HepG2 (cell line): ENCODE results near the gene TEX19. TPM values are rescaled to one million over a fixed set of nuclear protein-coding genes. Genes with fewer than 3 reads are reported as not detected.

Experiments used
- CHCHD3 ChIP-seq: sonication (generic); formaldehyde crosslinking; IDR thresholded peaks from 2 replicates; pipeline ENCODE4 v1.8.0; 2022; ENCODE audit warnings: mild to moderate bottlenecking, missing genetic modification reagents, moderate library complexity
- DBP ChIP-seq: sonication (generic); formaldehyde crosslinking; IDR thresholded peaks from 2 replicates; pipeline ENCODE4 v1.4.0; 2020; ENCODE audit warnings: missing genetic modification reagents; ENCODE audit errors: not compliant biosample characterization
- ETV6 ChIP-seq: sonication (generic); formaldehyde crosslinking; conservative IDR thresholded peaks from 2 replicates; pipeline ENCODE4 v1.4.0; 2020; ENCODE audit warnings: missing genetic modification reagents
- GTF3A ChIP-seq: sonication (generic); formaldehyde crosslinking; conservative IDR thresholded peaks from 2 replicates; pipeline ENCODE4 v1.4.0; 2020; ENCODE audit warnings: mild to moderate bottlenecking, missing genetic modification reagents
- HDAC1 ChIP-seq: sonication (generic); formaldehyde crosslinking; IDR thresholded peaks from 2 replicates; pipeline ENCODE4 v1.5.1; 2020; ENCODE audit warnings: mild to moderate bottlenecking, missing genetic modification reagents
- KAT2B ChIP-seq: fragments of 150-350 bp; IDR thresholded peaks from 2 replicates; pipeline ENCODE4 v1.6.1; 2014; ENCODE audit warnings: low read depth, low read length, borderline replicate concordance
- SP5 ChIP-seq: IDR thresholded peaks from 2 replicates; pipeline ENCODE4 v1.6.1; 2016; ENCODE audit warnings: low read depth, borderline replicate concordance
- ZBTB4 ChIP-seq: sonication (generic); formaldehyde crosslinking; IDR thresholded peaks from 2 replicates; pipeline ENCODE4 v1.4.0; 2020; ENCODE audit warnings: missing genetic modification reagents, mild to moderate bottlenecking, borderline replicate concordance
- ZFP41 ChIP-seq: sonication (generic); formaldehyde crosslinking; IDR thresholded peaks from 2 replicates; pipeline ENCODE4 v1.4.0; 2020; ENCODE audit warnings: mild to moderate bottlenecking, missing genetic modification reagents, borderline replicate concordance
- ZNF121 ChIP-seq: sonication (generic); formaldehyde crosslinking; IDR thresholded peaks from 2 replicates; pipeline ENCODE4 v1.5.0; 2020; ENCODE audit warnings: mild to moderate bottlenecking, missing genetic modification reagents
- ZNF205 ChIP-seq: IDR thresholded peaks from 2 replicates; pipeline ENCODE4 v1.6.1; 2018; ENCODE audit warnings: missing biosample characterization, missing genetic modification reagents
- ZNF253 ChIP-seq: sonication (generic); formaldehyde crosslinking; IDR thresholded peaks from 2 replicates; pipeline ENCODE4 v1.8.0; 2022; ENCODE audit warnings: mild to moderate bottlenecking, missing genetic modification reagents, borderline replicate concordance
- ZNF274 ChIP-seq: sonication (generic); formaldehyde crosslinking; IDR thresholded peaks from 2 replicates; pipeline ENCODE4 v1.5.1; 2020; ENCODE audit warnings: mild to moderate bottlenecking, missing genetic modification reagents
- ZNF460 ChIP-seq: sonication (generic); formaldehyde crosslinking; IDR thresholded peaks from 2 replicates; pipeline ENCODE4 v1.5.1; 2020; ENCODE audit warnings: missing genetic modification reagents, mild to moderate bottlenecking, borderline replicate concordance
- ZNF644 ChIP-seq: IDR thresholded peaks from 2 replicates; pipeline ENCODE4 v1.6.1; 2016; ENCODE audit warnings: low read depth
- ZNF713 ChIP-seq: sonication (generic); formaldehyde crosslinking; IDR thresholded peaks from 2 replicates; pipeline ENCODE4 v1.4.0; 2020; ENCODE audit warnings: mild to moderate bottlenecking, missing genetic modification reagents
- polyA plus RNA-seq, 8 experiments: library from polyadenylated mRNA; depleted of rRNA in 3 of 8; stranded (reverse) in 7 of 8; unstranded in 1 of 8; fragments of >200 nt; fragmentation: Illumina TruSeq in 4 of 8; extraction: Trizol in 4 of 8; gene quantifications; 2 replicates each; pipeline versions ENCODE4 v1.2.1 to v1.2.3, GENCODE V29; 2011 to 2016; ENCODE audit warnings: low read depth in 4 of 8, missing spikeins in 1 of 8, mixed read lengths in 1 of 8; ENCODE audit not compliant: insufficient read depth in 1 of 8
- total RNA-seq, 5 experiments: library from RNA; depleted of rRNA; stranded (reverse); fragments of >200 nt; fragmentation: Illumina TruSeq; extraction: Trizol; gene quantifications; 2 replicates each; pipeline ENCODE4 v1.2.3, GENCODE V29; 2016; ENCODE audit warnings: low read depth in 1 of 5
- TF ChIP-seq, protein P1 (sequence below): sonication (generic); formaldehyde crosslinking; IDR thresholded peaks from one replicate; pipeline ENCODE4 v1.5.1; 2020; ENCODE audit warnings: mild to moderate bottlenecking, missing genetic modification reagents; ENCODE audit errors: not compliant biosample characterization

The TEX19 gene
- total and polyA plus RNA-seq, 2 of the 13 experiments (the other 11 are each of a cell fraction or from before 2014, with no cell fraction given) = 1.3 to 6.0 TPM

- TF ChIP-seq, protein P1, sequence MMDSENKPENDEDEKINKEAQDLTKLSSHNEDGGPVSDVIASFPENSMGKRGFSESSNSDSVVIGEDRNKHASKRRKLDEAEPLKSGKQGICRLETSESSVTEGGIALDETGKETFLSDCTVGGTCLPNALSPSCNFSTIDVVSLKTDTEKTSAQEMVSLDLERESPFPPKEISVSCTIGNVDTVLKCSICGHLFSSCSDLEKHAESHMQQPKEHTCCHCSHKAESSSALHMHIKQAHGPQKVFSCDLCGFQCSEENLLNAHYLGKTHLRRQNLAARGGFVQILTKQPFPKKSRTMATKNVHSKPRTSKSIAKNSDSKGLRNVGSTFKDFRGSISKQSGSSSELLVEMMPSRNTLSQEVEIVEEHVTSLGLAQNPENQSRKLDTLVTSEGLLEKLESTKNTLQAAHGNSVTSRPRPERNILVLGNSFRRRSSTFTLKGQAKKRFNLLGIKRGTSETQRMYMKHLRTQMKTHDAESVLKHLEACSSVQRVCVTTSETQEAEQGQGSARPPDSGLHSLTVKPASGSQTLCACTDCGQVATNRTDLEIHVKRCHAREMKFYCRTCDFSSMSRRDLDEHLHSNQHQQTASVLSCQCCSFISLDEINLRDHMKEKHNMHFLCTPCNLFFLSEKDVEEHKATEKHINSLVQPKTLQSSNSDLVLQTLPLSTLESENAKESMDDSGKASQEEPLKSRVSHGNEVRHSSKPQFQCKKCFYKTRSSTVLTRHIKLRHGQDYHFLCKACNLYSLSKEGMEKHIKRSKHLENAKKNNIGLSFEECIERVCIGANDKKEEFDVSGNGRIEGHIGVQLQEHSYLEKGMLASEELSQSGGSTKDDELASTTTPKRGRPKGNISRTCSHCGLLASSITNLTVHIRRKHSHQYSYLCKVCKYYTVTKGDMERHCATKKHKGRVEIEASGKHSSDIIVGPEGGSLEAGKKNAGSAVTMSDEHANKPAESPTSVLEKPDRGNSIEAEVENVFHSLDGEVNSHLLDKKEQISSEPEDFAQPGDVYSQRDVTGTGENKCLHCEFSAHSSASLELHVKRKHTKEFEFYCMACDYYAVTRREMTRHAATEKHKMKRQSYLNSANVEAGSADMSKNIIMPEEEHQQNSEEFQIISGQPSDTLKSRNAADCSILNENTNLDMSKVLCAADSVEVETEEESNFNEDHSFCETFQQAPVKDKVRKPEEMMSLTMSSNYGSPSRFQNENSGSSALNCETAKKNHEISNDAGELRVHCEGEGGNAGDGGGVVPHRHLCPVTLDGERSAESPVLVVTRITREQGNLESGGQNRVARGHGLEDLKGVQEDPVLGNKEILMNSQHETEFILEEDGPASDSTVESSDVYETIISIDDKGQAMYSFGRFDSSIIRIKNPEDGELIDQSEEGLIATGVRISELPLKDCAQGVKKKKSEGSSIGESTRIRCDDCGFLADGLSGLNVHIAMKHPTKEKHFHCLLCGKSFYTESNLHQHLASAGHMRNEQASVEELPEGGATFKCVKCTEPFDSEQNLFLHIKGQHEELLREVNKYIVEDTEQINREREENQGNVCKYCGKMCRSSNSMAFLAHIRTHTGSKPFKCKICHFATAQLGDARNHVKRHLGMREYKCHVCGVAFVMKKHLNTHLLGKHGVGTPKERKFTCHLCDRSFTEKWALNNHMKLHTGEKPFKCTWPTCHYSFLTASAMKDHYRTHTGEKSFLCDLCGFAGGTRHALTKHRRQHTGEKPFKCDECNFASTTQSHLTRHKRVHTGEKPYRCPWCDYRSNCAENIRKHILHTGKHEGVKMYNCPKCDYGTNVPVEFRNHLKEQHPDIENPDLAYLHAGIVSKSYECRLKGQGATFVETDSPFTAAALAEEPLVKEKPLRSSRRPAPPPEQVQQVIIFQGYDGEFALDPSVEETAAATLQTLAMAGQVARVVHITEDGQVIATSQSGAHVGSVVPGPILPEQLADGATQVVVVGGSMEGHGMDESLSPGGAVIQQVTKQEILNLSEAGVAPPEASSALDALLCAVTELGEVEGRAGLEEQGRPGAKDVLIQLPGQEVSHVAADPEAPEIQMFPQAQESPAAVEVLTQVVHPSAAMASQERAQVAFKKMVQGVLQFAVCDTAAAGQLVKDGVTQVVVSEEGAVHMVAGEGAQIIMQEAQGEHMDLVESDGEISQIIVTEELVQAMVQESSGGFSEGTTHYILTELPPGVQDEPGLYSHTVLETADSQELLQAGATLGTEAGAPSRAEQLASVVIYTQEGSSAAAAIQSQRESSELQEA (CRISPR knock-in tag) = no peak
- TF ChIP-seq HDAC1 (CRISPR knock-in tag) = peak; percentile 72; the same call in 1 of the 2 replicates
- no peak for TF ChIP-seq DBP (CRISPR knock-in tag)
- peak; percentile 6; the same call in 1 of the 2 replicates for TF ChIP-seq ZNF274
- TF ChIP-seq ZFP41 (CRISPR knock-in tag) = no peak
- TF ChIP-seq ZNF205 = peak; percentile 78; the same call in 1 of the 2 replicates
- TF ChIP-seq ETV6 = no peak
- TF ChIP-seq ZNF713 (CRISPR knock-in tag) = 0 out of 2 replicates have a peak, but pooled peaks have one; percentile 68
- TF ChIP-seq ZNF644 (CRISPR knock-in tag) = no peak
- TF ChIP-seq CHCHD3 (CRISPR knock-in tag) = 0 out of 2 replicates have a peak, but pooled peaks have one; percentile 24
- no peak for TF ChIP-seq KAT2B
- 0 out of 2 replicates have a peak, but pooled peaks have one; percentile 10 for TF ChIP-seq SP5 (CRISPR knock-in tag)
- TF ChIP-seq ZNF121 = peak; percentile 31; the same call in 1 of the 2 replicates
- TF ChIP-seq ZNF253 (CRISPR knock-in tag) = no peak
- peak; percentile 96 for TF ChIP-seq ZBTB4 (CRISPR knock-in tag)
- TF ChIP-seq GTF3A (CRISPR knock-in tag) = no peak; the same call in 1 of the 2 replicates
- TF ChIP-seq ZNF460 (CRISPR knock-in tag) = no peak
Observed at GRCh38 chr17:82351713-82352488, 7.1 kb upstream of the TEX19 start (continued).
